Keratinocyte (primary cell): Measurements from ENCODE around the gene PBX4. TPM values are rescaled to one million over a fixed set of nuclear protein-coding genes. Genes with fewer than 3 reads are reported as not detected.
"Not testable (repeated sequence)": the region's sequence is repeated elsewhere in the genome, so short reads cannot be mapped to it uniquely, and the experiment has no call there.

Experiments
- DNase-seq: peaks from one replicate; pipeline ENCODE4 v3.0.0-alpha.2; 2011; ENCODE audit warnings: low read depth, missing footprints, low spot score
- FAIRE-seq: peaks from 2 replicates; lab custom pipeline; 2011; peaks lifted over from hg19 to GRCh38; lab: Jason Lieb, UNC
- H2AFZ ChIP-seq: 2 replicates; pipeline ENCODE4 v1.6.0; 2012; ENCODE audit warnings: low read length, control low read depth, inconsistent platforms; ENCODE audit not compliant: control insufficient read depth
- H3K27ac ChIP-seq: 2 replicates; pipeline ENCODE4 v1.5.1; 2011; ENCODE audit warnings: low read length; ENCODE audit not compliant: control insufficient read depth, insufficient read depth
- H3K27me3 ChIP-seq: 3 replicates; pipeline ENCODE4 v1.6.0; 2011; ENCODE audit warnings: low read length; ENCODE audit not compliant: control insufficient read depth, insufficient read depth; ENCODE audit errors: extremely low read depth
- H3K36me3 ChIP-seq, 2 experiments: 2 replicates in 1 of 2; 3 replicates in 1 of 2; pipeline ENCODE4 v1.5.1; 2011; ENCODE audit warnings: low read length in 2 of 2, mild to moderate bottlenecking in 1 of 2; ENCODE audit not compliant: control insufficient read depth in 2 of 2, insufficient read depth in 2 of 2; ENCODE audit errors: extremely low read depth in 1 of 2
- H3K4me1 ChIP-seq: 3 replicates; pipeline ENCODE4 v1.5.1; 2011; ENCODE audit warnings: low read length; ENCODE audit not compliant: control insufficient read depth, insufficient read depth; ENCODE audit errors: extremely low read depth
- H3K4me2 ChIP-seq: 3 replicates; pipeline ENCODE4 v1.6.0; 2011; ENCODE audit warnings: low read depth, low read length; ENCODE audit not compliant: control insufficient read depth, insufficient read depth; ENCODE audit errors: extremely low read depth
- H3K4me3 ChIP-seq, 3 experiments: fragments of 200-600 bp in 1 of 3; sonication (generic) in 1 of 3; 2 replicates in 2 of 3; 3 replicates in 1 of 3; pipeline ENCODE4 v1.5.1; 2011 to 2016; ENCODE audit warnings: low read length in 3 of 3, mild to moderate bottlenecking in 3 of 3, control low read depth in 2 of 3, inconsistent platforms in 1 of 3, low read depth in 1 of 3, mixed read lengths in 1 of 3, mixed run types in 1 of 3, moderate library complexity in 1 of 3; ENCODE audit not compliant: control insufficient read depth in 2 of 3, insufficient read depth in 2 of 3; ENCODE audit errors: extremely low read depth in 1 of 3
- H3K79me2 ChIP-seq: 2 replicates; pipeline ENCODE4 v1.6.0; 2012; ENCODE audit warnings: low read length; ENCODE audit not compliant: control insufficient read depth, insufficient read depth
- H3K9ac ChIP-seq: 3 replicates; pipeline ENCODE4 v1.6.0; 2011; ENCODE audit warnings: low read length; ENCODE audit not compliant: control insufficient read depth, insufficient read depth; ENCODE audit errors: extremely low read depth
- H3K9me1 ChIP-seq: 3 replicates; pipeline ENCODE4 v1.6.0; 2011; ENCODE audit warnings: low read length; ENCODE audit not compliant: control insufficient read depth, insufficient read depth; ENCODE audit errors: extremely low read depth
- H3K9me3 ChIP-seq: 2 replicates; pipeline ENCODE4 v1.5.1; 2012; ENCODE audit warnings: low read depth, low read length; ENCODE audit not compliant: control insufficient read depth
- H4K20me1 ChIP-seq: 3 replicates; pipeline ENCODE4 v1.6.0; 2011; ENCODE audit warnings: low read length; ENCODE audit not compliant: control insufficient read depth, insufficient read depth; ENCODE audit errors: extremely low read depth
- EZH2 ChIP-seq: IDR thresholded peaks from one replicate; pipeline ENCODE4 v1.6.1; 2012; ENCODE audit warnings: inconsistent platforms, mild to moderate bottlenecking, low read length, moderate library complexity
- dilution Hi-C: fragments of 300-500 bp; cut with MboI; formaldehyde crosslinking; loops from one replicate; pipeline ENCODE4 v1.7.0; 2020; ENCODE audit warnings: low sequenced_read_pairs; ENCODE audit not compliant: extremely low pct_ligation_motif_present
- polyA plus RNA-seq, 5 experiments: library from polyadenylated mRNA; depleted of rRNA in 3 of 5; stranded (reverse) in 3 of 5; stranded (forward) in 1 of 5; unstranded in 1 of 5; fragments of >200 nt; gene quantifications; 1 replicate in 1 of 5; 2 replicates in 3 of 5; 3 replicates in 1 of 5; pipeline versions ENCODE4 v1.2.1 to v1.2.3, GENCODE V29; 2011 to 2012; ENCODE audit warnings: missing spikeins in 2 of 5, low read depth in 1 of 5, low replicate concordance in 1 of 5
- TF ChIP-seq, protein P1 (sequence below), 3 experiments: IDR thresholded peaks in 1 of 3; conservative IDR thresholded peaks in 1 of 3; optimal IDR thresholded peaks in 1 of 3; 2 replicates in 2 of 3; 3 replicates in 1 of 3; pipeline versions ENCODE3 to v1.5.1; 2011; ENCODE audit warnings: low read length in 3 of 3, mild to moderate bottlenecking in 3 of 3, moderate library complexity in 2 of 3, control low read depth in 1 of 3, inconsistent platforms in 1 of 3; ENCODE audit not compliant: insufficient read depth in 2 of 3; ENCODE audit errors: extremely low read depth in 1 of 3

Gene PBX4
- polyA plus RNA-seq, 1 donor (not counting 4 experiments of a cell fraction or from before 2014, with no cell fraction given) = 1.7 TPM

DNA sequence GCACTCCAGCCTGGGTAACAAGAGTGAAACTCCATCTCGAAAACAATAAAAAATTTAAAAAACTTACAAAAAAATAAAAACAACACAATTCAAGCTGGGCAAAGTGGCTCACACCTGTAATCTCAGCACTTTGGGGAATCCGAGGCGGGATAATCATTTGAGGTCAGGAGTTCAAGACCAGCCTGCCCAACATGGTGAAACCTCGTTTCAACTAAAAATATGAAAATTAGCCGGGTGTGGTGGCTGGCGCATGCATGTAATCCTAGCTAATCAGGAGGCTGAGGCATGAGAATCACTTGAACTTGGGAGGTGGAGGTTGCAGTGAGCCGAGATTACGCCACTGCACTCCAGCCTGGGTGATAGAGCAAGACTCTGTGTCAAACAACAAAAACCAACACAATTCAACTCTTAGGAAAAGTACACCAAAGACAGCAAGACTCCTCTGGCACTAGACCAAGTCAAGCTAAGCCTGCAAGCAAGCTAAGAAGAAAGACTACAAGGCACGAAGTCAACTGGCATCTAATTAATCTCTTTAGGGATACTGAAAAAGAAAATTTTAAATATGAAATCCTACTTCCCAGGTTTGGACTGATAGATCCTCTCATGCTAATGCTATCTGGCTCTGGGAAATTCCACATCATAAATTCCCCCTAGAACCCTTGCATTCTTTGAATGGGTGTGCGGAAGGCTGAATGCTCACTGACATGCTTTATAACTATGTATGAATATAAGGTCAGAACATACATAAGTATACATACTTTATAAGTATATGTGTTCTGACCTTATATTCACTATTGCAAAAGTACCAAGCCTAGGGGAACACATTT lies 7.9 kb downstream of the PBX4 start:
- no peak overlapping the region for H2AFZ ChIP-seq
- no peaks in the 10 kb centered on the region for H4K20me1 ChIP-seq
- DNase-seq (no peak), FAIRE-seq (no peak)
- H3K9me1 ChIP-seq = no peaks in the 10 kb centered on the region
- H3K36me3 ChIP-seq = no peaks in the 10 kb centered on the region
- TF ChIP-seq, protein P1, sequence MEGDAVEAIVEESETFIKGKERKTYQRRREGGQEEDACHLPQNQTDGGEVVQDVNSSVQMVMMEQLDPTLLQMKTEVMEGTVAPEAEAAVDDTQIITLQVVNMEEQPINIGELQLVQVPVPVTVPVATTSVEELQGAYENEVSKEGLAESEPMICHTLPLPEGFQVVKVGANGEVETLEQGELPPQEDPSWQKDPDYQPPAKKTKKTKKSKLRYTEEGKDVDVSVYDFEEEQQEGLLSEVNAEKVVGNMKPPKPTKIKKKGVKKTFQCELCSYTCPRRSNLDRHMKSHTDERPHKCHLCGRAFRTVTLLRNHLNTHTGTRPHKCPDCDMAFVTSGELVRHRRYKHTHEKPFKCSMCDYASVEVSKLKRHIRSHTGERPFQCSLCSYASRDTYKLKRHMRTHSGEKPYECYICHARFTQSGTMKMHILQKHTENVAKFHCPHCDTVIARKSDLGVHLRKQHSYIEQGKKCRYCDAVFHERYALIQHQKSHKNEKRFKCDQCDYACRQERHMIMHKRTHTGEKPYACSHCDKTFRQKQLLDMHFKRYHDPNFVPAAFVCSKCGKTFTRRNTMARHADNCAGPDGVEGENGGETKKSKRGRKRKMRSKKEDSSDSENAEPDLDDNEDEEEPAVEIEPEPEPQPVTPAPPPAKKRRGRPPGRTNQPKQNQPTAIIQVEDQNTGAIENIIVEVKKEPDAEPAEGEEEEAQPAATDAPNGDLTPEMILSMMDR (optimal IDR thresholded peaks at IDR 0.05 in 1 of 3, IDR thresholded peaks at IDR 0.05 in 1 of 3, conservative IDR thresholded peaks at IDR 0.05 in 1 of 3; ENCODE audit: extremely low read depth in 1 of 3, insufficient read depth in 2 of 3, low read length in 3 of 3) = no peak
- no peak for TF ChIP-seq EZH2
- H3K4me3 ChIP-seq = no peak overlapping the region
- dilution Hi-C loops = no loop called here
- H3K4me1 ChIP-seq = peaks cover 18% of the 10 kb centered on the region
- no peak overlapping the region for H3K4me2 ChIP-seq
- no peaks in the 10 kb centered on the region for H3K27me3 ChIP-seq
- H3K79me2 ChIP-seq = no peaks in the 10 kb centered on the region
- no peaks in the 10 kb centered on the region for H3K9me3 ChIP-seq
- no peak overlapping the region for H3K27ac ChIP-seq
- no peak overlapping the region for H3K9ac ChIP-seq

DNA sequence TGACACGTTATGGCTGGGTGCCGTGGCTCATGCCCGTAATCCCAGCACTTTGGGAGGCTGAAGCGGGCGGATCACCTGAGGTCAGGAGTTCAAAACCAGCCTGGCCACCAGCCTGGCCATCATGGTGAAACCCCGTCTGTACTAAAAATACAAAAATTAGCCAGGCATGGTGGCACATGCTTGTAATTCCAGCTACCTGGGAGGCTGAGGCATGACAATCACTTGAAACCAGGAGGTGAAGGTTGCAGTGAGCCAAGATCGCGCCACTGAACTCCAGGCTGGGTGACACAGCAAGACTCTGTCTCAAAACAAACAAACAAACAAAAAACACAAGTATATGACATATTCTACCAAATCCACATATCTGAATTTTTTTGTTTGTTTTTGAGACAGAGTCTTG lies 11.8 kb downstream of the PBX4 start:
- H3K9ac ChIP-seq, H3K4me3 ChIP-seq, H4K20me1 ChIP-seq, H3K9me1 ChIP-seq, H3K27me3 ChIP-seq, dilution Hi-C loops, H3K9me3 ChIP-seq, H3K27ac ChIP-seq, H3K79me2 ChIP-seq, FAIRE-seq, DNase-seq, H3K36me3 ChIP-seq, H3K4me2 ChIP-seq, H2AFZ ChIP-seq: not testable (repeated sequence)
- peaks cover 27% of the 10 kb centered on the region for H3K4me1 ChIP-seq
